HepG2 (cell line): Measurements from ENCODE around the gene BCO2. TPM values are rescaled to one million over a fixed set of nuclear protein-coding genes. Genes with fewer than 3 reads are reported as not detected.

Experiments
- ATAC-seq: fragments of 200-7000 bp; cut with Tn5 transposase; 3 replicates; pipeline ENCODE4 v1.9.1; 2020; ENCODE audit warnings: mild to moderate bottlenecking, moderate library complexity
- BruUV-seq: library from RNA; stranded (reverse); fragments of 400-500 nt; replicated peaks from 2 replicates; lab custom pipeline; 2021; lab: Mats Ljungman, UMichigan
- CTCF ChIA-PET: fragments of 300-600 bp; formaldehyde crosslinking; extraction: SDS; loops from one replicate; lab custom pipeline; 2021; ENCODE audit warnings: low total read pairs, inconsistent platforms, low intra/inter-chr PET ratio; lab: Yijun Ruan, JAX
- POLR2A ChIA-PET: fragments of 350-600 bp; sonication (Branson Sonifier 250); formaldehyde crosslinking; loops from one replicate; lab custom pipeline; 2020; ENCODE audit warnings: antibody characterized with exemption, inconsistent platforms; lab: Yijun Ruan, JAX
- DNase-seq: peaks from one replicate; pipeline ENCODE4 v3.0.0-alpha.2; 2015; ENCODE audit warnings: low spot score
- FAIRE-seq: peaks from 3 replicates; lab custom pipeline; 2011; peaks lifted over from hg19 to GRCh38; lab: Jason Lieb, UNC
- H2AFZ ChIP-seq: one replicate; pipeline ENCODE4 v1.6.1; 2011; ENCODE audit warnings: low read length, inconsistent platforms
- H3K27ac ChIP-seq: fragments of 300-600 bp; 3 replicates; pipeline ENCODE4 v1.8.0; 2011; ENCODE audit warnings: mixed run types, mild to moderate bottlenecking, mixed read lengths, low read length, inconsistent platforms; ENCODE audit not compliant: insufficient read depth; ENCODE audit errors: extremely low read length
- H3K27me3 ChIP-seq, 2 experiments: fragments of 200-600 bp in 1 of 2; 2 replicates in 1 of 2; 3 replicates in 1 of 2; pipeline versions ENCODE4 v1.6.0 to v1.8.0; 2011; ENCODE audit warnings: low read length in 2 of 2, mild to moderate bottlenecking in 2 of 2, moderate library complexity in 2 of 2, inconsistent platforms in 1 of 2; ENCODE audit not compliant: insufficient read depth in 2 of 2, control insufficient read depth in 1 of 2
- H3K36me3 ChIP-seq, 2 experiments: fragments of 200-600 bp in 1 of 2; replicated peaks in 1 of 2; 2 replicates in 1 of 2; 3 replicates in 1 of 2; pipeline versions ENCODE4 v1.5.1 to v1.8.0; 2011; ENCODE audit warnings: low read length in 2 of 2, inconsistent platforms in 1 of 2; ENCODE audit not compliant: insufficient read depth in 2 of 2, control insufficient read depth in 1 of 2
- H3K4me1 ChIP-seq: 2 replicates; pipeline ENCODE4 v1.5.1; 2012; ENCODE audit warnings: low read length, inconsistent platforms; ENCODE audit not compliant: insufficient read depth
- H3K4me2 ChIP-seq: 2 replicates; pipeline ENCODE4 v1.6.0; 2011; ENCODE audit warnings: low read depth, low read length, inconsistent platforms
- H3K4me3 ChIP-seq, 3 experiments: fragments of 200-600 bp in 1 of 3; sonication (generic), shearing (Covaris generic) in 1 of 3; replicated peaks in 1 of 3; 2 replicates each; pipeline ENCODE4 v1.5.1; 2011 to 2016; ENCODE audit warnings: low read length in 3 of 3, inconsistent platforms in 2 of 3, low read depth in 2 of 3, mild to moderate bottlenecking in 2 of 3, control low read depth in 1 of 3, mixed read lengths in 1 of 3; ENCODE audit not compliant: insufficient read depth in 1 of 3
- H3K79me2 ChIP-seq: one replicate; pipeline ENCODE4 v1.6.1; 2011; ENCODE audit warnings: low read length, inconsistent platforms; ENCODE audit not compliant: insufficient read depth
- H3K9ac ChIP-seq: 2 replicates; pipeline ENCODE4 v1.6.0; 2011; ENCODE audit warnings: mild to moderate bottlenecking, low read depth, low read length, inconsistent platforms; ENCODE audit not compliant: insufficient read depth
- H3K9me3 ChIP-seq: 2 replicates; pipeline ENCODE4 v1.5.1; 2012; ENCODE audit warnings: mild to moderate bottlenecking, low read length
- H4K20me1 ChIP-seq: 2 replicates; pipeline ENCODE4 v1.6.0; 2011; ENCODE audit warnings: inconsistent platforms, mild to moderate bottlenecking, low read length, moderate library complexity; ENCODE audit not compliant: insufficient read depth
- ATF7 ChIP-seq, 2 experiments: fragments of 450-650 bp in 1 of 2; sonication (generic) in 1 of 2; formaldehyde crosslinking in 1 of 2; IDR thresholded peaks; 2 replicates each; pipeline versions ENCODE4 v1.4.0 to v1.6.1; 2016 to 2020; ENCODE audit warnings: antibody characterized with exemption in 1 of 2, mild to moderate bottlenecking in 1 of 2, missing genetic modification reagents in 1 of 2
- WGBS: methylation state at CpG from one replicate; pipeline ENCODE4 v1.1.6; 2017; ENCODE audit warnings: low lambda C conversion rate; 5-methylcytosine and 5-hydroxymethylcytosine counted together
- in situ Hi-C: cut with HindIII; loops from 2 replicates; pipeline ENCODE4 v1.10.0; 2017; ENCODE audit warnings: low pct_unique_long_range_greater_than_20kb; ENCODE audit not compliant: extremely low pct_ligation_motif_present
- intact Hi-C: fragments of 100-400 bp; cut with micrococcal nuclease; formaldehyde crosslinking; loops from one replicate; pipeline ENCODE4 v1.10.0; 2022; ENCODE audit not compliant: unreplicated experiment
- polyA plus RNA-seq, 8 experiments: library from polyadenylated mRNA; depleted of rRNA in 3 of 8; stranded (reverse) in 7 of 8; unstranded in 1 of 8; fragments of >200 nt; fragmentation: Illumina TruSeq in 4 of 8; extraction: Trizol in 4 of 8; gene quantifications; 2 replicates each; pipeline versions ENCODE4 v1.2.1 to v1.2.3, GENCODE V29; 2011 to 2016; ENCODE audit warnings: low read depth in 4 of 8, missing spikeins in 1 of 8, mixed read lengths in 1 of 8; ENCODE audit not compliant: insufficient read depth in 1 of 8
- total RNA-seq, 5 experiments: library from RNA; depleted of rRNA; stranded (reverse); fragments of >200 nt; fragmentation: Illumina TruSeq; extraction: Trizol; gene quantifications; 2 replicates each; pipeline ENCODE4 v1.2.3, GENCODE V29; 2016; ENCODE audit warnings: low read depth in 1 of 5
- TF ChIP-seq, protein P1 (sequence below): sonication (generic); formaldehyde crosslinking; IDR thresholded peaks from 2 replicates; pipeline ENCODE4 v1.4.0; 2020; ENCODE audit warnings: mild to moderate bottlenecking, low read depth, missing genetic modification reagents
- TF ChIP-seq, protein P2 (sequence below): sonication (generic); formaldehyde crosslinking; conservative IDR thresholded peaks from 2 replicates; pipeline ENCODE4 v1.4.0; 2020; ENCODE audit warnings: missing genetic modification reagents

Gene BCO2
- total and polyA plus RNA-seq, 2 of the 13 experiments (the other 11 are each of a cell fraction or from before 2014, with no cell fraction given): 0.38 to 0.58 TPM

DNA sequence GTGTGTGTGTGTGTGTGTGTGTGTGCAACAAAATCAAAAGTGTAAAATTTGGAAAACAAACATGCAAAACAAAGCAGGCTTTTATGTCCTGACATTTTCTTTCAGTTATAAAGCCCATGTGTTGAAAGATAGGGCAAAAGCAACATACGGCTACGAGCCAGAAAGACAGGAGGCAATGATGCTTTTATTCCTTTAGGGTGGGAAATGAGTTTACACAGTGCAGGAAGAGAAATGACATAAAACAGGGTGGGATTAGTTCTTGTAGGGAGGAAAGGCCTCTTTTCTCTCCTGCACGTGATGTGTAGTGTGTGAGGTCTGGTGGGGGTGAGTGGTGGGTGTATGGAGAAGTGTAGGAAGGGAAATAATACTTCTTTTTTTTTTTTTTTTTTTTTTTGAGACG is 40.8 kb upstream of the BCO2 start (continued):
- TF ChIP-seq, protein P1, sequence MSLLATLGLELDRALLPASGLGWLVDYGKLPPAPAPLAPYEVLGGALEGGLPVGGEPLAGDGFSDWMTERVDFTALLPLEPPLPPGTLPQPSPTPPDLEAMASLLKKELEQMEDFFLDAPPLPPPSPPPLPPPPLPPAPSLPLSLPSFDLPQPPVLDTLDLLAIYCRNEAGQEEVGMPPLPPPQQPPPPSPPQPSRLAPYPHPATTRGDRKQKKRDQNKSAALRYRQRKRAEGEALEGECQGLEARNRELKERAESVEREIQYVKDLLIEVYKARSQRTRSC: no peak

DNA sequence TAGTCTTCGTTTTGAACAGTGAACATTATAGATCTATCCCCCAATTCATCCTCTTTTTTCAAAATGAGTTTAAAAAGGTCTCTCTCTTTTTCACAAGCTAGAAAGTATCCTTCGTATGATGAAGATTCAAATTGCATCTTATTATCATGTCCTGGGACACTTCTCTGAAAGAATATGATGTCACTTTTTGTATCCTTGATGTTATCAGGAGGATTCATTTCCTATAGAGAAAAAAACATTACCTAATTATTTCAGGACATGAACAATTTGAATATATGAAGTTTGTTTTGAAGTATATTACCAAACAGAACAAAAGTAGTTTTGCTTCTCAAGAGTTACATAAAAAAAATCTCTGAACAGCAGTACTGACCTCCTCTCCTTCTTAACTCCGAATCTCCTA is 31.7 kb upstream of the BCO2 start:
- no peak overlapping the region for H3K4me3 ChIP-seq
- BruUV-seq: no TSS peak

More for the DNA sequence above, 31.7 kb upstream of the BCO2 start:
- no peaks in the 10 kb centered on the region for H3K36me3 ChIP-seq
- FAIRE-seq (no peak), ATAC-seq (no peak), DNase-seq (no peak)
- H3K27me3 ChIP-seq: no peaks in the 10 kb centered on the region
- H3K27ac ChIP-seq: no peak overlapping the region
- TF ChIP-seq ATF7 (IDR thresholded peaks at IDR 0.05): peak; percentile 57; the same call in 1 of the 2 replicates
- TF ChIP-seq ATF7 (CRISPR knock-in tag; IDR thresholded peaks at IDR 0.05): no peak
- TF ChIP-seq, protein P2, sequence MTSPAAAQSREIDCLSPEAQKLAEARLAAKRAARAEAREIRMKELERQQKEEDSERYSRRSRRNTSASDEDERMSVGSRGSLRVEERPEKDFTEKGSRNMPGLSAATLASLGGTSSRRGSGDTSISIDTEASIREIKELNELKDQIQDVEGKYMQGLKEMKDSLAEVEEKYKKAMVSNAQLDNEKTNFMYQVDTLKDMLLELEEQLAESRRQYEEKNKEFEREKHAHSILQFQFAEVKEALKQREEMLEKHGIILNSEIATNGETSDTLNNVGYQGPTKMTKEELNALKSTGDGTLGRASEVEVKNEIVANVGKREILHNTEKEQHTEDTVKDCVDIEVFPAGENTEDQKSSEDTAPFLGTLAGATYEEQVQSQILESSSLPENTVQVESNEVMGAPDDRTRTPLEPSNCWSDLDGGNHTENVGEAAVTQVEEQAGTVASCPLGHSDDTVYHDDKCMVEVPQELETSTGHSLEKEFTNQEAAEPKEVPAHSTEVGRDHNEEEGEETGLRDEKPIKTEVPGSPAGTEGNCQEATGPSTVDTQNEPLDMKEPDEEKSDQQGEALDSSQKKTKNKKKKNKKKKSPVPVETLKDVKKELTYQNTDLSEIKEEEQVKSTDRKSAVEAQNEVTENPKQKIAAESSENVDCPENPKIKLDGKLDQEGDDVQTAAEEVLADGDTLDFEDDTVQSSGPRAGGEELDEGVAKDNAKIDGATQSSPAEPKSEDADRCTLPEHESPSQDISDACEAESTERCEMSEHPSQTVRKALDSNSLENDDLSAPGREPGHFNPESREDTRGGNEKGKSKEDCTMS (CRISPR knock-in tag): no peak
- no peaks in the 10 kb centered on the region for H3K79me2 ChIP-seq
- POLR2A ChIA-PET: no interaction called here
- no peak overlapping the region for H3K9ac ChIP-seq
- H4K20me1 ChIP-seq: no peaks in the 10 kb centered on the region
- CTCF ChIA-PET: no interaction called here
- no peaks in the 10 kb centered on the region for H3K4me1 ChIP-seq
- 89% methylated on average over 3 of the region's 3 CpGs for WGBS
- no peak overlapping the region for H2AFZ ChIP-seq
- intact Hi-C loops: no loop called here
- in situ Hi-C loops: no loop called here
- no peak overlapping the region for H3K4me2 ChIP-seq
- no peaks in the 10 kb centered on the region; the same call in 1 of the 2 replicates for H3K9me3 ChIP-seq
